GM13977 (cell line): ENCODE measurements around the gene TDRD1.

Experiments used
- DNase-seq: peaks from one replicate; pipeline ENCODE4 v3.0.0; 2012; ENCODE audit warnings: low spot score
- CTCF ChIP-seq: IDR thresholded peaks from 2 replicates; pipeline ENCODE4 v1.5.1; 2012; ENCODE audit warnings: mild to moderate bottlenecking, control low read depth; ENCODE audit not compliant: insufficient read depth; ENCODE audit errors: extremely low read depth, missing control alignments
- in situ Hi-C: fragments of 300-500 bp; cut with MboI; formaldehyde crosslinking; loops from one replicate; pipeline ENCODE4 v1.12.0; 2022; ENCODE audit warnings: low sequenced_read_pairs, low pct_unique_long_range_greater_than_20kb, mixed read lengths, inconsistent platforms; ENCODE audit not compliant: unreplicated experiment

TDRD1 gene

GRCh38 chr10:114276671-114277070 lies 97.5 kb downstream of the TDRD1 start:
- in situ Hi-C loops, result no loop called here
- no peak for TF ChIP-seq CTCF
- no peak for DNase-seq

DNA sequence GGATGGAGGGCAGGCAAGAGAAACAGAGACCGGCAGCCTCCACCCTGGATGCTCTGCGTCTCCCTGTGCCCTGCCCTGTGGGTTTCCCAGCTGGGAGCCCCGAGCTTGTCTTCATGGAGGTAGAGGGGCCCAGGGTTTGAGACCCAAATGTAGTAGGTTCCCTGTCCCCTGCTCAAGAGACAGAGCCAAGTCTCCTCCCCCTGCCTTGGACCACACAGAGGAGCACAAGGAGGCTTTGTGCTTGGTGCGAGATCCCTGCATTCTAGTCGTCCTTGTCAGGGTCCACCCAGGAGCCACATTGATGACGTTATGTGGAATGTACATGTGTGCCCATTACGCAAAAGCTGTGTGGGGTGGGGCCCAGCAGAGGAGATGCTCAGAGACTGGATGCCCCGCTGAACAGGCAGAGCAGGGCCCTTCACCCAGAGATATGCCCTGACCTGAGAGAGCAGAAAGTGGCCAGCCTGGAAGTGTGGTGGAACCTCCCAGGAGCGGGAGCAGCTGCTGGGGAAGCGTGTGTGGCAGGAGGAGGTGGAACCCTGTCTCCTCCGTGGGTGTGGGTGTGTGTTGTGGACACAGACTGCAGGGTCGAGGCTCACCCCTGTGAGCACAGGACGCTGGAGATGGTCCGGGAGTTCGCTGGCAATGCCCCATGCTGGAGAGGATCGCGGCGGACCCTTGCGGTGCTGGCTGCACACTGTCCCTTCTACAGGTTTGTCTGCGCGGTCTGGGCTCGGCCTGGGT lies 99.2 kb downstream of the TDRD1 start:
- TF ChIP-seq CTCF, result no peak
- in situ Hi-C loops, result no loop called here

GRCh38 chr10:114278884-114279191 lies 99.7 kb downstream of the TDRD1 start:
- in situ Hi-C loops, result no loop called here
- DNase-seq, result no peak
- TF ChIP-seq CTCF, result no peak

More for the DNA sequence above, 99.2 kb downstream of the TDRD1 start:
- DNase-seq, result no peak

- no peak for TF ChIP-seq CTCF
- DNase-seq, result no peak
- in situ Hi-C loops, result no loop called here
Observed at GRCh38 chr10:114279289-114279688, 100.1 kb downstream of the TDRD1 start.

DNA sequence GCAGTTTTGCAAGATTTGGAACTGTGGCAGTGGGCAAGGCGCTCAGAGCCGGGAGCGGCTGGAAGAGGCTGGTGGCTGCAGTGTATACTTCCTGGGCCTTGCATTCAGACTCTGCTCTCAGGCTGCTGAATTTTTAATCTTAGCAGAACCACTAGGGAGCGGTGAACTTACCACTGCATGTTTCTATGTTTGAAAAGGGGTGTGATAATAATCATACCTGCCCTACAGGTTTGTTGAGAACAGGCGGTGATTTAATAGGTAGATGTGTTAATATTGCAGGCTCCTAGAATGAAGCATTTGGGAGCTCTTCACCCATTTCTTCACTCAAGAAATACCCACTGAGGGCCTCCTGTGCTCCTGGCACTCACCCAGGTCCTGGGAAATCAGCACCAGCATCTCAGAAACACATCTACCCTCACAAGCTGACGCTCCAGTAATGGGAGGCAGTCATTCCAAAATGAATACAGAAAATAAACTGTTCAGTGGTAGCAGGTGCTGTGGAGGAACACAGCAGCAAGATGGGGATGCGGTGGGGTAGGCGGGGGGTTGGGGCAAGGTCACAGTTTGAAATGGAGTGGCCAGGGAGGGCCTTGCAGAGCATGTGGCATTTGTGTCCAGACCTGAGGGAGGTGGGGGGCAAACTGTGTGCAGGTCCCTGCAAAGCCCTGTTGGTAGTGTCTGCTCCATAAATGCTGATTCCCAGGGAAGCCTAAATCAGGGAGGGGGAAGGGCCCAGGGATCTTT lies 100.9 kb downstream of the TDRD1 start:
- TF ChIP-seq CTCF, result no peak
- in situ Hi-C loops, result no loop called here
- no peak for DNase-seq

DNA sequence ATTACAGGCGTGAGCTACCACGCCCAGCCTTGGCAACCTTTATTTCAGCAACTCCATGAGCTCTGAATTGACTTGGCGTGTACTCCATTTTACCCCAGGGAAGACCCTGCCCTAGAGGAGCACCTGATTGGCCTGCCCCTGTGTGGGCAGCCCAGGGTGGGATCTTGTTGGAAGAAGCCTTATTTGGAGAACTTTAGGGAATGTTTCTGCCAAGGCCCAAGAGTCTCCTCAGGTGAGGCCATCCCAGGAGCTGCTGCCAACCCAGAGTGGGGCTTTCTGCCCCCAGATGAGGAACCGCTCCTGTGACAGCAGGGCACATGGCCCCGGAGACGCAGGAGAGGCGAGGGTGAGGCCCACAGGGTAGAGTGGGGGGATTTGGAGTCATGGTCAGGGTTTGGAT lies 101.9 kb downstream of the TDRD1 start:
- DNase-seq, result no peak
- TF ChIP-seq CTCF, result no peak
- in situ Hi-C loops, result no loop called here
